ENCODE data around the gene CSTPP1.

DNA sequence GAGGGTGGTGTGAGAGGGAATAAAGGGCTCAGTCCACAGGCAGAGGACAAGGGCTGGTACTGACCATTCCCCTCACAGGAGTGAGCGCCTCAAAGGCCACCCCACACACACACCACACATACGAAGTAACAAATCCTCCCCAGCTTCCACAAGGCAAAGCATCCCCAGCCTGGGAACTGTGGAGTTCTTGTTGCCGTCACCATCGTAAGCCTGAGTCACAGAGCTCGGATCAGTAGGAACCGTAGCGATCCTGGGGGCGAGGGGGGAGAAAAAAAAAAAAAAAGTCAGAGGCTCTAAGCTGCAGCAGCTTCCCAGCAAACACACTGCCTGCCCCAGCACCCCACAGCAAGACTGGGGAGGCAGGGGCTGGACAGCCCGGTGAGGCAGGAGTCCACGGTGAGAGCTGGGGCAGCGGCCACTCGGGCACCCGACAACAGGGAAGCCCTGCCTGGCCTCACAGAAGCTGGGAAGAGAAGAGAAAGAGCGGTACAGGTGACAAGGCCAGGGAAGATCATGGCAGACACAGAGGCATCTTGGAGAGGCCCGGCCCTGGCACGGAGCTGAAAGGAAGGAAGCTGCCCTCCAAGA, 228.8 kb downstream of the CSTPP1 start:
- TF ChIP-seq, protein P1, sequence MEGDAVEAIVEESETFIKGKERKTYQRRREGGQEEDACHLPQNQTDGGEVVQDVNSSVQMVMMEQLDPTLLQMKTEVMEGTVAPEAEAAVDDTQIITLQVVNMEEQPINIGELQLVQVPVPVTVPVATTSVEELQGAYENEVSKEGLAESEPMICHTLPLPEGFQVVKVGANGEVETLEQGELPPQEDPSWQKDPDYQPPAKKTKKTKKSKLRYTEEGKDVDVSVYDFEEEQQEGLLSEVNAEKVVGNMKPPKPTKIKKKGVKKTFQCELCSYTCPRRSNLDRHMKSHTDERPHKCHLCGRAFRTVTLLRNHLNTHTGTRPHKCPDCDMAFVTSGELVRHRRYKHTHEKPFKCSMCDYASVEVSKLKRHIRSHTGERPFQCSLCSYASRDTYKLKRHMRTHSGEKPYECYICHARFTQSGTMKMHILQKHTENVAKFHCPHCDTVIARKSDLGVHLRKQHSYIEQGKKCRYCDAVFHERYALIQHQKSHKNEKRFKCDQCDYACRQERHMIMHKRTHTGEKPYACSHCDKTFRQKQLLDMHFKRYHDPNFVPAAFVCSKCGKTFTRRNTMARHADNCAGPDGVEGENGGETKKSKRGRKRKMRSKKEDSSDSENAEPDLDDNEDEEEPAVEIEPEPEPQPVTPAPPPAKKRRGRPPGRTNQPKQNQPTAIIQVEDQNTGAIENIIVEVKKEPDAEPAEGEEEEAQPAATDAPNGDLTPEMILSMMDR (conservative IDR thresholded peaks at IDR 0.05 in 1 of 2, IDR thresholded peaks at IDR 0.05 in 1 of 2; ENCODE audit: low read depth in 1 of 2, low read length in 2 of 2) = no peak
- TF ChIP-seq EZH2 (IDR thresholded peaks at IDR 0.05; ENCODE audit: low read length, missing control alignments) = no peak
